HG02798 (cell line): ENCODE measurements around the gene RGS11.
"Not testable (repeated sequence)": the region's sequence is repeated elsewhere in the genome, so short reads cannot be mapped to it uniquely, and the experiment has no call there.

Source experiments
- ATAC-seq: cut with Tn5 transposase; IDR thresholded peaks from one replicate; pipeline ENCODE4 v1.9.1; 2021; ENCODE audit warnings: mild to moderate bottlenecking; ENCODE audit not compliant: unreplicated experiment, poor library complexity

Gene RGS11

DNA sequence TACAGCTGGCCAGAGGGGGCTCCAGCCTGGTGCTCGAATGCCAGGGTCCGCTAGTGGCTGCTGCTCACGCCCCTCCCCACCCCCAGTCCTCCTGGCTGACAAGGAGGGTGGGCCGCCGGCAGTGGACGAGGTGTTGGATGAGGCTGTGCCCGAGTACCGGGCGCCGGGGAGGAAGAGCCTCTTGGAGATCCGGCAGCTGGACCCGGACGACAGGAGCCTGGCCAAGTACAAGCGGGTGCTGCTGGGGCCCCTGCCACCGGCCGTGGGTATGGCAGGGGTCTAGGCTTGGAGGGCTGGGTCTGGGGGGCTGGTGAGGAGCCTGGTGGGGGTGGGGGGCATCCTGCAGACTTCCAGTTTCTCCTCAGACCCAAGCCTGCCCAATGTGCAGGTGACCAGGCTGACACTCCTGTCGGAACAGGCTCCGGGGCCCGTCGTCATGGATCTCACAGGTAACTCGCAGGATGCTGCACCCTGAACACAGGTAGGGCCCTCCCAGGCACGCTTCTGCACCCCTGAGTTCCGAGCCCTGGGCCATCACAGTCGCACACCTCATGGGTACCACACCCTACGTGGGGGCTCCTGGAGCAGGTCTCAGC, 6.0 kb upstream of the RGS11 start:
- ATAC-seq: no peak

DNA sequence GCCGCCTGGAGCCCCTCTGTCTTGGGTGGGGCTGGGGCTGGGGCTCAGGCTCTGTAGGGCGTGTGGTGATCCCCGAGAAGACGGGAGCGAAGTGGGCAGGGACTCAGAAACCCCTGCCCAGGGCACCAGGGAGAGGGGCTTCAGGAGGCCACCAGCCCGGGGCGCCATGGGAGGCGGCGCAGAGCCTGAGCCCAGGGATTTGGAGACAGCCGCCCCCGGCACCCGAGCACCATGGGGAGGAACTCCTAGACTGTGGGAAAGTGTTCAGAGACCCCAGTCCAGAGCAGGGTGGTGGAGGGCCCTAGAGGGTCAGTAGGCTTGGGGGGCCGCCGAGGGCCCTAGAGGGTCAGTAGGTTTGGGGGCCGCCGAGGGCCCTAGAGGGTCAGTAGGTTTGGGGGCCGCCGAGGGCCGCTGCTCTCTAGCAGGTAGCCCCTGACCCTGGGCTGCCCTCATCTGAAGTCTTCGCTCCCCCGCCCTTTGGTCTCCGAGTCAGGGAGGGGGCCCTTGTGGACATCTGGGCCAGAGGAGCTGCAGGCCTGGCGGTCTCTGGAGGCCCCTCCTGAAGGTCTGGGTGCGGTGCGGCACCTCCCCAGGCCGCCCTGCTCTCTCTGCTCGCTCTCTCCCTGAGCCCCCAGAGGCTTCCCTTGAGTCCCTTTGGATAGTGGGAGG, 5.4 kb upstream of the RGS11 start:
- no peak for ATAC-seq

DNA sequence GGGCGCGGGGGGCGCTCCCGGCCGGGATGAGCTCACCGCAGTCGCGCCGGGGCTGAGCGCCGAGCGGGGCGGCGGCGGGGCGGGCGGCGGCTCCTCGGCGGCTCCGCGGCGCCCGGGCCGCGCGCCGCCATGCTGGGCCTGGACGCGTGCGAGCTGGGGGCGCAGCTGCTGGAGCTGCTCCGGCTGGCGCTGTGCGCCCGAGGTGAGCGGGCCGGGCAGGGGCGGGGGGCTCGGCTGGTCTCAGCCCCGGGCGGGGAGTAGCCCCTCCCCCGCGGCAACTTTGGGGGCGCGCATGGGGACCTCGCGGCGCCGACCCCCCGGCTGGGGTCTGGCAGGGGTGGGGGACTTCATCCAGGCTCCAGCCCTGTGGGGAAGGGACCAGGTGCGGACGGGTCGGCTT, 4.8 kb upstream of the RGS11 start, which contains the start of gene ARHGDIG:
ARHGDIG (plus strand) TSS at position 40 of the 400 bp plus-strand sequence; CDS start at position 130, 90 bp downstream.
- ATAC-seq: no peak

DNA sequence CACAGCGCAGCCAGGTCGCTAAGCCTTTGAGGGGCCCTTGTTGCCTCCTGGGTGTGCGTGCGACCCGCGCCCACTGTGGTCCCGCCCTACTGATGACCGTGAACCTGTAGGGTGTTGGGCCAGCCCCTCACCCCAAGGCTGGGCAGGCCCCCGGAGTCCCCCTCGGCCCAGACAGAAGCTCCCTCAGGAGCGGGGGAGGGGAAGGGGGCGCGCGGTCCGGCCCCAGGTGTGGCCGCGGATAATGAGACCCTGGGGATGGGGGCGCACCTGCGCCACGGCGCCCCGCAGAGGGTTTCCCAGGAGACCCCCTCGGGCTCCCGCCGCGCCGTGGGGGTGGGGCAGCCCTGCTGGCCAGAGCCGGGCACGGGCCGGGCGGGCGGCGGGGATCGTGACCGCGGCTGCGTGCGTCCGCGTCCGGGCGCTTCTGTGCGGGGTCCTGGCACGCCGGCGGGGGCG, 4.3 kb upstream of the RGS11 start:
- ATAC-seq: no peak

DNA sequence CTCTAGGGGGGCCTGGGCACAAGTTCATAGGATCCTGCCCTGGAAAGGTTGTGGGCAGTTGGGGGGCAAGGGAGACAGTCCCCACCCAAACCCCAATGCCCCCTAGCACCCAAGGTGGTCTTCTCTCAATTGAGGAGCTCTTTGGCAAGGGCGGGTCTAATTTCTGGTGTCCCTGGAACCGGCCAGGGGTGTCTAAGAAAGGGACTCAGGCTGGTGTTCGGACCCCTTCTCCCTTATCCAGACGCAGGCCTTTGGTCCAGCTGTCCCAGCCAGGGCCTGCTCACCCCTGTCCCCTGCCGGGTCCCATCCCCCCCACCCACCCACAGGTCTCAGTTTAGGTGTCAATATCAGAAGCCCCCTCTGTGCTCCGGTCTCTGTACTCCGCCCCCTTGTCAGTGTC, 3.8 kb upstream of the RGS11 start:
- no peak for ATAC-seq

DNA sequence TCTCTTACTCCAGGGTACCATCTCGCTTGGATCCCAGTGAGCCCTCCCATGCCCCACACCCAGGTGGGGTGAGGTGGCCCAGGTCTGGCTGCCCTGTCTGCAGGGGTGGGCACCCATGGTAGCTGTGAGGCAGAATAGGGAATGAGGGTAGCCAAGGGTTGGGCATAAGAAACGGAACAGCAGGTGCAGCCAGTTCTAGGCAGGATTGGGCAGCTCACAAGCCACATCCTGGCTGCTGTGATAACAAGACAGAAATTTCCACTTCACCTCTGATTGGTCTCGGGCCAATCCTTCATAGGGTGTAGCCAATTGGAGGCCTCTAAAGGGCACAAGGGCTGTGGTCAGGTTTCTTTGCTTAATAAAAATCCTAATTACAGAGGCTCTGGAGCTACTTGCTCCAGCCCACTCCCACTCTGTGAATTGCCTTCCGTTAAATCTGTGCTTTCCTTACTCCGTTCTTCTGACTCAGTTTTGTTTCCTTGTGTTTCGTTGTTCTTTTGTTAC, 3.2 kb upstream of the RGS11 start:
- ATAC-seq: no peak

DNA sequence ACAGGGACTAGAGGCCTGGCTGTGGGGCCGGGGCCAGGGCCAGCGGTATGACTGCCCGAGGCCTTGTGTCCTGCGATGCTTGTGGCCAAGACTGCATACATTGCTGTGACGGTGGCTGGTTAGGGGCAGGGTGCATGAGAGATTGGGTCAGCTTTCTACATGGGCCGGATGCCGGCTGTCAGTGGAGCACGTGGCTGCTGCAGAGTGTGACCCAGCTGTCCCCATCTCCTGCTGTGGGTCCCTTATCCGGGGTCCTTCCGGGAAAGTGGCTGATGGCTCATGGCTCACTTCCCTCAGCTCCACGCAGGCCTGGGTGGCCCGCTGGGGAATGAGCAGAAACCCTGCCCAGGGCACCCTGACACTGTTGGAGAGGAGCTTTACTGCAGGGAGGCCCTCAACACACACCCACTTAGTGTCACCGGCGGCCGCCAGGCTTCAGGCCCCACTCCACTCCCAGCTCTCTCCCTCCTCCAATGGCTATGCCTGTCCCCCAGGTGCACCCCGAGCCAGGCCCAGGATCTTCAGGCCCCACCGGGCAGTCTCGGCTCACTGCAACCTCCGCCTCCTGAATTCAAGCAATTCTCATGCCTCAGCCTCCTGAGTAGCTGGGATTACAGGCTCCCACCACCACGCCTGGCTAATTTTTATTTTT, 808 bp upstream of the RGS11 start:
- no peak for ATAC-seq

DNA sequence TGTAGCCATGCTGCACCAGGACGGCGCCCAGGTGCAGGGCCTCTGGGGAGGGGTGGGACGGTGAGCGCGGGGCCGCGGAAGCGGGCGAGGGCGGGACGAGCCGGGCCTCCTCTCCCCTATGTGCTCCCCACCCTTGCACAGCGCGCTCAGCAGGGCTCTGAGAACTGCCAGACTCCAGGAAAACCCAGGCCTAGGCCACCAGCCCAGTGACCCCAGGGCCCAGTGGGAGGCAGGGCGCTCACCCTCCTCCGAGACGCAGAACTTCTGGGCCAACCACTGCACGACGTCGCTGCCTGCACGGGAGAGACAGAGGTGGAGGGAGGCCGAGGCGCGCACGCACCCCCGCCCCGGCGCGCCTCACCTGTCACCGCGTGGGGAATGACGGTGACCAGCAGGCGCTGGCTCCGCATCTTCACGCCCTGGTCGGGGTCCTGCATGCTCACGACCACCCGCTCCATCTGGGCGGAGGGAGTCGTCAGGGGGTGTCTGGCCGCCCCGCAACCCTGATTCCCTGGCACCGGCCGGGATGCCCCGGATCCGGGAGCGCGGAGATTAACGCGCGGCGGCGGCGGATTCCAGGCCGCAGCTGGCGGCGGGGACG, 603 bp downstream of the RGS11 start:
- ATAC-seq: no peak

DNA sequence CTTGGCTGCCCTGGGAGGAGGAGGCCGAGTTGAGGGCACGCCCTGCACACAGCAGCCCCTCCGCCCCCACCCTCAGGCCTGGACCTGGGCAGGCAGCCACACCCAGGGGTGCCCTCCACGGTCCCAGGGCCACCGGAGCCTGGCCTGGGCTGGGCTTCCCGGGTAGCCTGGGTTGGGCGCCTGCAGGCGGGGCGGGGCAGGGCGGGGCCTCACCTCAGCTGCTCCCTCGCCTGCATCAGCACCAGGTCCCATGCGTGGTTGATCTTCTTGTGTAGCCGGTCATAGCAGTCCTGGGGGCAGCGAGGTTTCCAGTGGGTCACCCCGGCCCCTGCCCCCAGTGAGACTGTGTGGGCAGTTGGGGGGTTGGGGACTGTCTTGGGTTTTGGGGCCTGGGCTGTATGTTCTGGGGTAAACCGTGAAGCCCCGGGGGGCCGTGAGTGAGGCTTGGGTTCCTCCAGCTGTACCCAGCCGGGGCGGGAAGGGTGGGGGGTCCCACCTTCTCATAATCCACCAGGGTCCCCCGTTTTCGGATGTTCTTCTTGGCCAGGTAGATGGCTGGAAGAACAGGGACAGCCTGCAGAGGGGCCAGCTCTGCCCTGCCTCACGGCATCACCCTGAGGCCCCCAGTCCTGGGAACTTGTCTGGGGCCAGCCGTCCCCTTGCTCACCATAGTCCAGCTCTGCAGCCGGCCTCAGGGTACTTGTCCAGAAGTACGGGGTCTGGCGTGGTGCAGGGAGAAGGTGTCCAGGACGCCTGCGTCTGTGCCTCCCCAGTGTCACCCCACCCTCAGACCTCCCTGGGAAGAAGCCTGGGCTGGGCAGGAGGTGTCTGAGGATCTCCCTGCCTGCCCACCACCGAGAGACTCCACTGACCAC, 2.0 kb downstream of the RGS11 start:
- no peak for ATAC-seq

DNA sequence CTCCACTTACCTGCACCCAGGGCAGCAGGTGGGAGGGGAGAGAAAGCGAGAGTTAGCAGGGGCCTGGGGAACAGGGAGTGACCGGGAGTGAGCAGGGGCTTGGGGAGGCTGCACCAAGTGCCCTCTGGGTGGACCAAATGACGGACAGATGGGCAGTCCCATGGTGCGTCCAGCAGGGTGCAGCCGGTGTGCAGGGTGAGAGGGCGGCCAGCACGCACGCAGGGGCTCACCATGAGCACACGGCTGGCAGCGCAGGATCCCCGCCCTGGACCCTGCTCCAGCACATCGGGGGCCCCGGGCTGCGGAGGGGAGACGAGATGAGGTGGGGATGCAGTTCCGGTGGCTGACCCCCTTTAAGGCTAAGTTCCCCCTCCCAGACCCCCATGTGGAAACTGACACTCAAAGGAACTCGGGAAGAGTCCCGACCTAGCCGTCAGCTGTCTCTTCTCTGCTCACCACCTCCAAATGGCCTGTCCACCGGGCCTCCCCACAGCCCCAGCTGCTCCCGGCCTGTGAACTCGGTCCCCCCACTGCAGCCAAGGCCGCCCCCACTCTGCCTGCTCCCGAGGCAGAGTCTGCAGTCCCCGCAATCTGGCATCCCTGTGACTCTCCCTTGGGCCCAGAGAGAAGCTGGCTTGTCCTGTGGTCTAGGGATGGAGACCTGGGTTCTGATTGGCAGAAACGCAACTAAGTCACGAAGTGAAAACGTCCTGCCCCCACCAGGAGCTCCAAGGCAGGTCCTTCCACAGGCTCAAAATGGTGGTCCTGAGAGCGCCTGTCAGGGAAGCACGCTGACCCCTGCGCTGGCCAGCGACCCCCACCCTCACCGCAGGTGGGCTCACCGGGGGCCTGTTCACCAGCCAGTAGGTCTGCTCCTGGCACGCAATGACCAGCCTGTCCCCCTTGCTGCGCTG, 2.9 kb downstream of the RGS11 start:
- no peak for ATAC-seq

DNA sequence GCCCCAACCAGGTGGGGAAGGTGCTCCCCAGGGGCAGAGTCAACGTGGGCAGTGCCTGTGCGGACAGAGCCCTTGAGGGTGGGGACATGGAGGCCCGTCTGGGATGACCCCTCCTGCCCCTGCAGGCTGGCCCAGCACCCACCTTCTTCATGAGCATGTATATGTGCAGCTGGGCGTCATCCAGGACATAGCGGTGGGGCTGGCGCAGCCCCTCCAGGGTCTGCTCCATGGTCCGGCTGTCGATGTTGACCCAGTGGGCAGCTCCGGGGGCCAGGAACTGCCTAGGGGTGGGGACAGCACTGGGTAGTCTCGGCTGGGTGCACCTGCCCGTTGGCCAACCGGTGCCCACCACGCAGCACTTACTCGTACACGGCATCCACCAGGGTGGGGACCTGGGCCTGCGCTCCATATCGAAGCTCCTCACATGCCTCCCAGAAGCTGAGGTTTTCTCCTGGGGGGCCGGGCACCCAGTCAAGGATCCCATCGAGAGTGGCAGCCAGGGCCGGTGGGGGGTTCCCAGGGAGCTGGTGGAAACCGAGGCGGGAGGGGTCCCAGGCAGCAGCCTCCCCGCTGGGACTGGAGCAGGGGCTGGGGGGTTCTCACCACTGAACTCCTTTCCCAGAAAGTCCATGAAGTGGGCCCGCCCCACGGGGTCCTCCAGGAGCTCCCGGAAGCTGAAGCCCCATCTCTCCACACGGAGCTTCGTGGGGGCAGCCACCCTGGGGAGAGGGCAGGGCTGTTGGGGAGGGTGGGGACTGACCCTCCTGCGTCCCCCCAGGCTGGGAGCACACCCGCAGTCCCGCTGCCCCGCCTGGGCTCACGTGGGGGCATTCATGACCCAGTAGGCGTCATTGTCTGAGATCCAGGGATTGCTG, 5.1 kb downstream of the RGS11 start:
- no peak for ATAC-seq

DNA sequence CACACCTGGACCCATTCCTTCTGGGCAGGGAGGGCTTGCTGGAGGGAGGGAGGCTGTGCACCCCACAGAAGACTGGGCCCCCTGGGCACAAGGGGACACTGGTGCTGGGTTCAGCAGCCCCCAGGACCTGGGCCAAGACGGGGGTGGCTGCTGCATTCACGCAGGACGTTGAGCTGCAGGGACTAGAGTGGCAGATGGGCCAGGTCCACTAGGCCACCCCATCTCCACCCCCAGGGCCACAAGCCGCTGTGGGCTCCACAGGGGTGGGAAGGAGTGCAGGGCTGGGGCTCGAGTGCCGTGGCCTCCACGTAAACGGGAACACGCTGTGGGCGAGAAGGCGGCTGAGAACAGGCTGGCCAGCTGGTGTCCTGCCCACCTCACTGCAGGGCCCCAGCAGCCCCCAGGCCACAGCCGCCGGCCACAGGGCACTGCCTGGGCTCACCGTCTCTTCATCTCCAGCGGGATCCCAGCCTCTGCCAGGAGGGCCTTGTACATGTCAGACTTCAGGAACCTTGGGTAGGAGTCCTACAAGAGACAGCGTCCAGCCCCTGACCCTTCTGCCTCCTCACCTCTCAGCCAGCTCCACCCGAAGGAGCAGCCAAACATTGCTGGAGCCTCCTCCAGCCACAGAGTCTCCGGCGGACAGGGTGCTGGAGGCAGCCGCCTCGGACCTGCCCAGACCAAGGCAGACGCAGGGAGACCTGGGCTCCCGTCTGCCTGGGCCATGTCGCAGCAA, 6.5 kb downstream of the RGS11 start:
- ATAC-seq: no peak

DNA sequence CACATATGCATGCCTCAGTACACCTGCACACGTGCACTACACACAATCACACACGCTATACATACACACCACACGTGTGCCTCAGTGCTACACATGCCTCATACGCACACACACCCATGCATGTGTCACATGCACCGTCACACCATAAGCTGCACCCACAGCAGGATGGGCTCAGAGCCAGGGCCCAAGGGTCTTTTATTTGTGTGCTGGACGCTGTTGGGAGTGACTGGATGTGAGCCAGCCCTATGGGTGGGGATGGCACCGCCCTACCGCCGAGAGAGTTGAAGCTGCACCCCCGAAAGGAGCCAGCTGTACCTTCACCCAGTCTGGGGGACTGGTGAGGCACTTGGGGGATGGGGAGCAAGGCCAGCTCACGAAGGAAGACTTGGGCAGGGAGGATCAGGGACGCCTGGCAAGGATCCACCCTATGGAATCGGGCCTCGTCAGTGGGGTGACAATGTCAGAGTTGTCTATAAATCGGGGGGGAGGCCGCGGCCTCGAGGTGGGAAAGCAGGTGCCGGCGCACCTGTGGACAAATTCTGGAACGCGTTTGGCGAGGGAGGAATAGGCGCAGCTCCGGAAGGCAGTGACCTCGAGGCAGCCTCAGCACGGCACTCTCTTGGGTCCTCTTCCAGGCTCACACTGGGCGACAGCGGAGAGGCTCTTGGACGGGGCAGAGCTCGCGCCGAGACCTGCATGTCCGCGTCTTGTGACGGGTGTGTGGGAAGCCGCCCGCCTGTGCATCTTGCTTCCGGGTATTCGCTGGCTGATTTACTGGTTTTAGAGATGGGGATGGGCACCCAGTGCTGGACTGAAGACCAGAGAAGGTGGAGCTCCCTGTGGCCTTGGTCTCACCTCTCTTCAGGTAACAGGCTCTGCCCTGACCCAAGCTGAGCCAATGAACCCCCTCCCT, 7.3 kb downstream of the RGS11 start:
- ATAC-seq: no peak

DNA sequence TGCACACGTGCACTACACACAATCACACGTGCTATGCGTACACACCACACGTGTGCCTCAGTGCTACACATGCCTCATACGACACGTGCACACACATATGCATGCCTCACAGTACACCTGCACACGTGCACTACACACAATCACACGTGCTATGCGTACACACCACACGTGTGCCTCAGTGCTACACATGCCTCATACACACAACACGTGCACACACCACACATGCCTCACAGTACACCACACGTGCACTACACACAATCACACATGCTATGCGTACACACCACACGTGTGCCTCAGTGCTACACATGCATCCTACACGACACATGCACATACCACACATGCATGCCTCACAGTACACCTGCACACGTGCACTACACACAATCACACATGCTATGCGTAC, 8.2 kb downstream of the RGS11 start:
- ATAC-seq: not testable (repeated sequence)

DNA sequence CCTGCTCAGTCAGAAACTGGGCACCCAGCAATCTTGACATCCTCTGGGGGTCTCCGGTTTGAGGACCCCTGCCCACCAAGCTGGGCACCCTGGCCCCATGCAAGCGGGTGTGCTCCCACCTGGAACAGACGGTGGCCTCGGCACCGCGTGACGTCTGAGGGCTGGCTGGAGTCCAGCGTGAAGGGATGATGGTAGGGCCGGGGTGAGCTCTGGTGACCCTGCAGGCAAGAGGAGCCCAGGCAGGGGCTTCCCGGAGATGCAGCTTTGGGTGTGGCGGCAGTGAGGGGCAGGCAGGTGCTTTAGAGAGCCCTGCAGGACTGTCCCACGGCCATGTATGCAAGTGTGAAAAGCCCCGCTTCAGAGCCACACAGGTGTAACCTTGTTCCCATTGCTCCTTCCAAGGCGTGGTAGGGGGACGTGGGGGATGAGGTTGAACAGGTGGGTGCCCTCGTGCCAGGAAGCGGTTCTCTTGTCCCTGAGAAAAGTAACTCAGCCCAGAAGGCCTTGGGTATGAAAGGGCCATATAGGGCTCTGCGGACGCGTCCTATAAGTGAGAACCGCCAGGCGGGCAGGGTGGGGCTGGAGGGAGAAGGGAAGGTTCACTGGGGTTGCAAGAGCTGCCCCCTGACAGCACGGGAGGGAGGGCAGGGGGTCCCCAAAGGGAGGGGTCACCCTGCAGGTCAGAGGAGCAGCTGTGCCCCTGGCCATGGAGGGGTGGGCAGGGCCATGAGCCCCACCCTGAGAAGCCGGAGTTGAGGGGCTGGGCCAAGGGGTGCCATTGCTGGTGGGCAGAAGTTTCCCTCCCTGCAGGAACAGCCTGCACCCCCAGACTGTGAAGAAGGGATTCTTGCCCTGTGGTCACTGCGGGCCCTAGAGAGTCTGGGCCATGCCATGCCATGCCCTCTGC, 9.2 kb downstream of the RGS11 start:
- ATAC-seq: no peak
